Measurements from ENCODE around the gene HPCAL1. TPM values are rescaled to one million over a fixed set of nuclear protein-coding genes. Genes with fewer than 3 reads are reported as not detected.

The HPCAL1 gene
- total RNA-seq, 1 donor from 2014 or later: 12.3 TPM

GRCh38 chr2:10392951-10393639 lies 90.4 kb downstream of the HPCAL1 start:
- peaks cover 3% of the 10 kb centered on the region for H3K4me1 Mint-ChIP-seq (ENCODE audit: low read depth, unreplicated experiment)
- no peak overlapping the region for H3K27ac Mint-ChIP-seq (ENCODE audit: unreplicated experiment)
- Histone ChIP-seq H3K4me1 (ENCODE audit: insufficient read depth, low read length) (peaks cover 15% of the 10 kb centered on the region), H3K9me3 (ENCODE audit: insufficient read depth, low read depth, low read length) (no peaks in the 10 kb centered on the region), H3K27ac (ENCODE audit: low read depth, low read length) (no peak overlapping the region), H3K27me3 (ENCODE audit: insufficient read depth, low read length) (no peaks in the 10 kb centered on the region), H3K36me3 (ENCODE audit: insufficient read depth, low read length) (no peaks in the 10 kb centered on the region), H4K20me1 (ENCODE audit: insufficient read depth, low read length) (peaks cover 30% of the 10 kb centered on the region), H2AFZ (ENCODE audit: low read depth, low read length) (no peak overlapping the region), H3K79me2 (ENCODE audit: insufficient read depth, low read length) (peaks cover 18% of the 10 kb centered on the region), H3K4me2 (ENCODE audit: low read length) (no peak overlapping the region), H3K9ac (ENCODE audit: low read length) (no peak overlapping the region), H3K4me3 (ENCODE audit: insufficient read depth, low read depth, low read length) (no peak overlapping the region)
- no peak for FAIRE-seq
- no peaks in the 10 kb centered on the region for H3K36me3 Mint-ChIP-seq (ENCODE audit: low read depth, unreplicated experiment)
- no peak for DNase-seq (ENCODE audit: low read depth)
- H3K4me3 Mint-ChIP-seq (ENCODE audit: unreplicated experiment): no peak overlapping the region
- TF ChIP-seq EZH2 (IDR thresholded peaks at IDR 0.05; ENCODE audit: insufficient read depth, low read length): no peak
- no peak for TF ChIP-seq CTCF (IDR thresholded peaks at IDR 0.05; ENCODE audit: insufficient read depth, low read depth, low read length)
- peaks cover 9% of the 10 kb centered on the region for H3K27me3 Mint-ChIP-seq (ENCODE audit: low read depth, unreplicated experiment)
- no peaks in the 10 kb centered on the region for H3K9me3 Mint-ChIP-seq (ENCODE audit: unreplicated experiment)

GRCh38 chr2:10393640-10393982 lies 90.9 kb downstream of the HPCAL1 start:
- Histone ChIP-seq H3K4me1 (ENCODE audit: insufficient read depth, low read length) (peaks cover 15% of the 10 kb centered on the region), H3K4me3 (ENCODE audit: insufficient read depth, low read depth, low read length) (no peak overlapping the region), H2AFZ (ENCODE audit: low read depth, low read length) (no peak overlapping the region), H3K36me3 (ENCODE audit: insufficient read depth, low read length) (no peaks in the 10 kb centered on the region), H3K4me2 (ENCODE audit: low read length) (no peak overlapping the region), H3K9me3 (ENCODE audit: insufficient read depth, low read depth, low read length) (no peaks in the 10 kb centered on the region), H3K9ac (ENCODE audit: low read length) (no peak overlapping the region), H3K27ac (ENCODE audit: low read depth, low read length) (no peak overlapping the region), H3K27me3 (ENCODE audit: insufficient read depth, low read length) (no peaks in the 10 kb centered on the region), H3K79me2 (ENCODE audit: insufficient read depth, low read length) (peaks cover 18% of the 10 kb centered on the region), H4K20me1 (ENCODE audit: insufficient read depth, low read length) (peaks cover 30% of the 10 kb centered on the region)
- peaks cover 3% of the 10 kb centered on the region for H3K4me1 Mint-ChIP-seq (ENCODE audit: low read depth, unreplicated experiment)
- H3K9me3 Mint-ChIP-seq (ENCODE audit: unreplicated experiment): no peaks in the 10 kb centered on the region
- TF ChIP-seq EZH2 (IDR thresholded peaks at IDR 0.05; ENCODE audit: insufficient read depth, low read length) (no peak), CTCF (IDR thresholded peaks at IDR 0.05; ENCODE audit: insufficient read depth, low read depth, low read length) (no peak)
- no peaks in the 10 kb centered on the region for H3K36me3 Mint-ChIP-seq (ENCODE audit: low read depth, unreplicated experiment)
- H3K27me3 Mint-ChIP-seq (ENCODE audit: low read depth, unreplicated experiment): peaks cover 9% of the 10 kb centered on the region
- H3K27ac Mint-ChIP-seq (ENCODE audit: unreplicated experiment): no peak overlapping the region
- FAIRE-seq (no peak), DNase-seq (ENCODE audit: low read depth) (no peak)
- H3K4me3 Mint-ChIP-seq (ENCODE audit: unreplicated experiment): no peak overlapping the region

- H2AFZ ChIP-seq (ENCODE audit: low read depth, low read length): no peak overlapping the region
- H3K27ac ChIP-seq (ENCODE audit: low read depth, low read length): no peak overlapping the region
- peaks cover 18% of the 10 kb centered on the region for H4K20me1 ChIP-seq (ENCODE audit: insufficient read depth, low read length)
- H3K79me2 ChIP-seq (ENCODE audit: insufficient read depth, low read length): peaks cover 14% of the 10 kb centered on the region
- Mint-ChIP-seq H3K9me3 (ENCODE audit: unreplicated experiment) (no peaks in the 10 kb centered on the region), H3K4me3 (ENCODE audit: unreplicated experiment) (no peak overlapping the region), H3K27ac (ENCODE audit: unreplicated experiment) (no peak overlapping the region), H3K36me3 (ENCODE audit: low read depth, unreplicated experiment) (peaks cover under 1% of the 10 kb centered on the region), H3K27me3 (ENCODE audit: low read depth, unreplicated experiment) (peaks cover 9% of the 10 kb centered on the region), H3K4me1 (ENCODE audit: low read depth, unreplicated experiment) (no peaks in the 10 kb centered on the region)
- H3K9ac ChIP-seq (ENCODE audit: low read length): no peak overlapping the region
- FAIRE-seq (no peak), DNase-seq (ENCODE audit: low read depth) (no peak)
- H3K4me3 ChIP-seq (ENCODE audit: insufficient read depth, low read depth, low read length): no peak overlapping the region
- H3K4me2 ChIP-seq (ENCODE audit: low read length): no peak overlapping the region
- H3K27me3 ChIP-seq (ENCODE audit: insufficient read depth, low read length): no peaks in the 10 kb centered on the region
- TF ChIP-seq CTCF (IDR thresholded peaks at IDR 0.05; ENCODE audit: insufficient read depth, low read depth, low read length) (no peak), EZH2 (IDR thresholded peaks at IDR 0.05; ENCODE audit: insufficient read depth, low read length) (no peak)
- H3K36me3 ChIP-seq (ENCODE audit: insufficient read depth, low read length): no peaks in the 10 kb centered on the region
- H3K9me3 ChIP-seq (ENCODE audit: insufficient read depth, low read depth, low read length): no peaks in the 10 kb centered on the region
- H3K4me1 ChIP-seq (ENCODE audit: insufficient read depth, low read length): peaks cover 3% of the 10 kb centered on the region
These were observed 93.2 kb downstream of the HPCAL1 start for GRCh38 chr2:10395893-10396292.
